ENCODE results near the gene ARHGAP6. TPM values are rescaled to one million over a fixed set of nuclear protein-coding genes. Genes with fewer than 3 reads are reported as not detected.

ARHGAP6 gene
- total RNA-seq, 4 donors from 2014 or later, result 49.2 to 63.8 (median 51.5) TPM

GRCh38 chrX:11146411-11146810 is 519.3 kb downstream of the ARHGAP6 start:
- Histone ChIP-seq H3K27ac (peak overlapping the region in 1 of 3 donors; percentile 10), H3K4me1 (peaks cover 3 to 5% of the 10 kb centered on the region in 2 donors), H3K9me3 (no peaks in the 10 kb centered on the region), H3K4me3 (replicated peaks in 1 of 3) (no peak overlapping the region), H3K36me3 (no peaks in the 10 kb centered on the region), H3K27me3 (no peaks in the 10 kb centered on the region)
- DNase-seq, result no peak
- TF ChIP-seq CTCF (IDR thresholded peaks at IDR 0.05) (no peak), POLR2A (IDR thresholded peaks at IDR 0.05) (no peak)
- WGBS, 2 donors, result 88 to 100% methylated on average over 1 of the region's 1 CpG
- intact Hi-C loops (cut with DNase I), result loop anchor here (5.0 to 10.0 kb wide), 2 partner anchors 386 to 618 kb away; no protein-coding TSS in a partner anchor

GRCh38 chrX:11143931-11144678 is 521.6 kb downstream of the ARHGAP6 start:
- H3K4me1 ChIP-seq, result no peaks in the 10 kb centered on the region
- no peaks in the 10 kb centered on the region for H3K36me3 ChIP-seq
- no peaks in the 10 kb centered on the region for H3K27me3 ChIP-seq
- intact Hi-C loops (cut with DNase I), result loop anchor here (10.0 kb wide), 1 partner anchor 621 kb away; no protein-coding TSS in a partner anchor
- WGBS, 2 donors, result 25 to 44% methylated on average over 9 to 19 of the region's 20 CpGs
- no peak overlapping the region for H3K4me3 ChIP-seq (replicated peaks in 1 of 3)
- DNase-seq, result peak; percentile 49 to 50
- H3K27ac ChIP-seq, result no peak overlapping the region
- peak; percentile 13 to 66 (median 51) for TF ChIP-seq CTCF (IDR thresholded peaks at IDR 0.05)
- no peak for TF ChIP-seq POLR2A (IDR thresholded peaks at IDR 0.05)
- no peaks in the 10 kb centered on the region for H3K9me3 ChIP-seq

- H3K4me1 ChIP-seq, result no peaks in the 10 kb centered on the region
- 84 to 89% methylated on average over 6 to 7 of the region's 56 CpGs for WGBS, 2 donors
- H3K9me3 ChIP-seq, result no peaks in the 10 kb centered on the region
- H3K27me3 ChIP-seq, result no peaks in the 10 kb centered on the region
- no peak overlapping the region for H3K4me3 ChIP-seq (replicated peaks in 1 of 3)
- no peak overlapping the region for H3K27ac ChIP-seq
- H3K36me3 ChIP-seq, result no peaks in the 10 kb centered on the region
- no peak for DNase-seq
- intact Hi-C loops (cut with DNase I), result loop anchor here (5.0 kb wide), 1 partner anchor 951 kb away; no protein-coding TSS in a partner anchor
- TF ChIP-seq POLR2A (IDR thresholded peaks at IDR 0.05) (no peak), CTCF (IDR thresholded peaks at IDR 0.05) (no peak)
Observed at GRCh38 chrX:11138498-11139390, 527.0 kb downstream of the ARHGAP6 start.

GRCh38 chrX:11137543-11138139 is 528.1 kb downstream of the ARHGAP6 start:
- Histone ChIP-seq H3K9me3 (no peaks in the 10 kb centered on the region), H3K27ac (no peak overlapping the region), H3K4me3 (replicated peaks in 1 of 3) (no peak overlapping the region), H3K27me3 (no peaks in the 10 kb centered on the region), H3K4me1 (no peaks in the 10 kb centered on the region), H3K36me3 (no peaks in the 10 kb centered on the region)
- TF ChIP-seq CTCF (IDR thresholded peaks at IDR 0.05) (peak in 5 of 6 experiments; percentile 16 to 63 (median 55)), POLR2A (IDR thresholded peaks at IDR 0.05) (no peak)
- no peak for DNase-seq
- 41 to 50% methylated on average over 6 of the region's 6 CpGs for WGBS, 2 donors
- intact Hi-C loops (cut with DNase I), result loop anchor here (5.0 kb wide), 1 partner anchor 950 kb away; no protein-coding TSS in a partner anchor

Data from thyroid gland (tissue), 4 donors.